ENCODE results near the gene ZNF135.

The ZNF135 gene

DNA sequence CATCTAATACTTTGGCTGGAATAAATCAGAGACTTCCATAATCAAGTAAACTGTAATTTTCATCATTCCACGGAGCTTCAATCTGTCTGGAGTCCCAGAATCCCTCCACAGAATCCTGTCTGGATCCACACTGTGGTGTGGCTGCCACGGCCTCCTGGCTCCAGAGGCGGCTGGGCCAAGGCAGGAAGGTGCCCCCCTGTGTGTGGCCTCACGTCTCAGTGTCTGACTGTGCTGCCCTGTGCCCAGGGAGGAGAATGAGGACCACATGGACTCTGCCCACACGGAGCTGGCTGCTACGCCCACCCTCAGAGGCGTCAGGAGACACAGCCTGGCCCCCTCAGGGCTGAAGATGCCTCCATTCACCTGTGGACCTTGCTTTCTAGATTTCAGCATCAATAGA is 12.2 kb upstream of the ZNF135 start:
- DNase-seq (ENCODE audit: low read depth in 3 of 3): no peak

DNA sequence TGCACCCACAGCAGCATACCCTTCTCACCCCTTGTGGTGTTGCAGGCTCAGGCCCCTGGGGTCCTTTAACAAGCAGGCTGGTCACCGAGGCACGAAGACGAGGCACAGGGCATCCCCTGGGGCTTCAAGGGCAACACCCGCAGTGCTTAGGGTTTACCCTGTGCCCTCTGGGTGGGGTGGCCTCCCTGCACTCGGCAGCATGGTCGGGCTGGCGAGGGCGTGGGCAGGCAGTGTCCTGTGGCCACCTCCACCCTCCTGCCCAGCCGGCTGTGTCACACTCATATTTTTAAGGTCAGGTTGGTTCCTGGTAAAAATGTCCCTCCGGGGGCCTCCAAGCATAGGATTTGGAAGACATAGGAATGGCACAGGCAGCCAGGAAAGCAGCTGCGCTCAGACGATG is 11.4 kb upstream of the ZNF135 start:
- DNase-seq (ENCODE audit: low read depth in 3 of 3): no peak

GRCh38 chr19:58052256-58052655 is 6.8 kb upstream of the ZNF135 start:
- DNase-seq (ENCODE audit: low read depth in 3 of 3): no peak

- no peak for DNase-seq (ENCODE audit: low read depth in 3 of 3)
Observed at GRCh38 chr19:58053480-58054156, 5.5 kb upstream of the ZNF135 start.

- no peak for DNase-seq (ENCODE audit: low read depth in 3 of 3)
Observed at GRCh38 chr19:58054901-58055874, 3.9 kb upstream of the ZNF135 start.

DNA sequence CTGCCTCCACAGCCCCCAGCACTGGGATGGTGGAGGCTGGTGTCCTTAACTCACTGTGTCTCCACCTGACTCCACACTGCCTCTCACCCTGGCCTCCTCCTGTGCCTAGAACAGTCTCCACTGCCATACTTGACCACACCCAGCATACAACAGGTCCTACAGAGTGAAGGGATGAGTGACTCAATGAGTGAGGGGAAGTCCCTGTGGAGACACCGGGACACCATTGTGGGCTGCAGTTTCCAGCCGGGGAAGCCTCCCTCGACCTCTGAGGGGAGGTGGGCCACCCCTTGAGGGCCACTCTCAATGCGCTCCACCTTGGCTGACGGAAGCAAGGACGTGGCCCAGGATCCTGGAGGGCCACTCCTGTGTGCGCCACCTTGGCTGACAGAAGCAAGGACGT is 2.8 kb upstream of the ZNF135 start:
- DNase-seq (ENCODE audit: low read depth in 3 of 3): no peak

GRCh38 chr19:58056861-58057260 is 2.2 kb upstream of the ZNF135 start:
- no peak for DNase-seq (ENCODE audit: low read depth in 3 of 3)

DNA sequence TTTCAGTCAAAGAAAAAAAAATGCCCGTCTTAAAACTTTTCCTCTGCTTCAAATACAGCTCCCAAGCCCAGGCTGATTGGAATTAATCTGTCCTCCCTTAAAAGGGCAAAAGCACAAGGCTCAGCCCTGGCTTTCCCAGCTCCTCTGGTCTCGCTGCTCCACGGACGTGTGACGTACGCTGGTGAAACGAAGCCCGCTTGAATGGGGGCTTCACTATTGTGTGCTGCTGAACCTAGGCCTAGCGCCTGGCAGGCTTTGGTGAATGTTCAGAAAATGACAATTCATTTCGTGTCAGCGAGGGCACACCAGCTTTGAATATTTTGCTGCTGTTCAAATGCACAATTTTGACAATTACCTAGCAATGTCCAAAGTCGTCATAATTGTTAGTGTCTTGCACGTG is 615 bp upstream of the ZNF135 start:
- no peak for DNase-seq (ENCODE audit: low read depth in 3 of 3)

GRCh38 chr19:58059671-58060078 is 593 bp downstream of the ZNF135 start:
- DNase-seq (ENCODE audit: low read depth in 3 of 3): no peak

- DNase-seq (ENCODE audit: low read depth in 3 of 3): no peak
Observed at GRCh38 chr19:58060231-58060630, 1.1 kb downstream of the ZNF135 start.

DNA sequence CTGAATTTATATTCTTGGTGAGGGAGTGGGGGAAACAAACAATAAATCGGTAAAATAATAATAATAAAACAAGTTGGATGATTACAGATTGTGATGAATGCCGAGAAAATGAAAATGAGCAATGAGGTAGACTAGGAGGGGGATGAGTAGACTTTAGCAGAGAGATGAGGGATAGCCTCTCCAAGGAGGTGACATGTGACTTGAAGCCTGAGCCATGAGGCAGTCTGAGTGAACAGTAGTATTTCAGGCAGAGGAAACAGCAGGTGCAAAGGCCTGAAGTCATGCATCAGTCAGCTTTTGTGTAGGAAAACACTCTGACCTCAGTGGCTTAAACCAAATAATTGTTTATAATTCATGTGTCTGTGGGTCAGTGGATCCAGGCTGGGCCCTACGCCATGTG is 4.6 kb downstream of the ZNF135 start:
- no peak for DNase-seq (ENCODE audit: low read depth in 3 of 3)

- no peak for DNase-seq (ENCODE audit: low read depth in 3 of 3)
Observed at GRCh38 chr19:58067240-58067912, 8.3 kb downstream of the ZNF135 start.

GRCh38 chr19:58079792-58080191 is 20.7 kb downstream of the ZNF135 start:
- DNase-seq (ENCODE audit: low read depth in 3 of 3): no peak

DNA sequence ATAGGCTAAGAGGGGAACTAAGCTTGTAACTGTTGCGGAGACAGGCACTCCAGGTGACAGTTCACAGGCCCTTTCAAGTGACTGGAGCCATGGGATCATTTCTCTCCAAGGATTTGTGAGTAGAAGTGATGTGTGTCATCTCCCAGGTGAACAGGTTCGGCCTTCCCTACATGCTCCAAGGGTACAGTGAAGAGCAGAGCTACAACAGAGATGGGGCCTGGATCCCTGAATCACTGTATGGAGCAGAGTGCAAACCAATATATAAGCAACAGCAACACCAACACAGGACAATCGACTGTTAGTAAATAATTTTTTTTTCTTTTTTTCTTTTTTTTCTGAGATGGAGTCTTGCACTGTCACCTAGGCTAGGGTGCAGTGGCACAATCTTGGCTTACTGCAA is 23.9 kb downstream of the ZNF135 start:
- no peak for DNase-seq (ENCODE audit: low read depth in 3 of 3)

- no peak for DNase-seq (ENCODE audit: low read depth in 3 of 3)
Observed at GRCh38 chr19:58084596-58085347, 25.7 kb downstream of the ZNF135 start.

DNA sequence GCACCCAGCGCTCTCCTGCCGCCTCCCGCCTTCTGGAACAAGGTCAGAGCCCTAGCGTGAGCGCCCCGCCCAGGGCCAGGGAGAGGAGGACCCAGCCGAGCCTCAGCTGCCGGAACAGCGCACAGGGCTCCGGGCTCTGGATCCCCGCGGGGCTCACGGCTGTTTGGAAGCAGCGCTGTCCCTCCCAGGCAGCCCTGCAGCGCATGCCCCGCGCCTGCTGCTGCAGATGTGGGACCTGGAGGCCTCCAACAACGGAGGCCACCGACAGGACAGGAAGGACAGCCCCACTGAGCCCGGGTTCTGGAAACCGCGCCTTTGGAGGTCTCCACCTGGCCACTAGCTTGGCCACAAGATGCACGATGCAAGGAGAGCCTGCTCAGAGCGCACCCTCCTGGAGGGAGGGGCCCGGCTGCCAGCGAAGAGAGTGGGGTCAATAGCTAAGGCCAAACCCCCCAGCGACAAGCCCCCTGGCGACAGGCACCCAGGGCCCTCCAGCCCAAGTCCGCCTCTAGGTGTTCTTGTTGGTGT is 26.3 kb downstream of the ZNF135 start:
- no peak for DNase-seq (ENCODE audit: low read depth in 3 of 3)

DNA sequence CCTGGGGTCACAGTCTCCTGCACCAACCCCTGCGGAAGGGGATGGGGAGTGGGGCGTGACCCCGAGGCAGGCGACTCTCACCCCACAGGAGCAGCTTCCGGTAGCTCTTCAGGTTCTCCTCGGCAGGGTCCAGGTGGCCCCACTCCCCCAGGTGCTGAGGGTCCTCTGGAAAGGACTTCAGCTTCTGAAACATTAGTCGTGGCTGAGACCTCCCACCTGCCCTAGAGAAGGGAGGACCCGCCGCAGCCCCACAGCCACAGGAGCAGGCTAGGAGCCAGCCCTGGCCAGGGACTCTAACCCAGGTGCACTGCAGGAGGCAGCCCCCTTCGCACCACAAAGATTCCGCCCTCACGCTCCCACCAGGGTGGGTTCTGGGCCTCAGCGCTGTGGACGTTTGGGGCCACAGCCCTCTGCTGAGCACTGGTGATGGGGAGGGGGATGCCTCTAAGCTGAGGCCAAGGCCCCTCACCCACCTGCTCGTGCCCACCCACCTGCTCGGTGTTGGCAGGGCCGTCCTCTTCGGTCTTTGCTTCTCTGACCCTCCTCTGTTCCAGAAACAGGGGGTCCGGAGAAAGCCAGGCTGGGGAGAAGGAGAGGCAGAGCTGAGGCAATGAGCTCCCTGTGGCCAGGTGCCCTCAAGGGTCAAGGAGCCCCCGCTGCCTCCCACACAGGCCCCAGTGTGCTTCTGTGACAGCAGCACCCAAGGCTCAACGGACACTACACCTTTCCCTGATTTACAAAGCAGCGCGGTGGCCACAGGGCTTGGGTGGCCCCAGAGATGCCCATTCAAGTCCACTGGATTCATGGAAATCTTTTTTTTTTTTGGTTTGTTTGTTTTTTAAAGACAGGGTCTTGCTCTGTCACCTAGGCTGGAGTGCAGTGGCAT is 28.0 kb downstream of the ZNF135 start:
- DNase-seq (ENCODE audit: low read depth in 3 of 3): no peak

DNA sequence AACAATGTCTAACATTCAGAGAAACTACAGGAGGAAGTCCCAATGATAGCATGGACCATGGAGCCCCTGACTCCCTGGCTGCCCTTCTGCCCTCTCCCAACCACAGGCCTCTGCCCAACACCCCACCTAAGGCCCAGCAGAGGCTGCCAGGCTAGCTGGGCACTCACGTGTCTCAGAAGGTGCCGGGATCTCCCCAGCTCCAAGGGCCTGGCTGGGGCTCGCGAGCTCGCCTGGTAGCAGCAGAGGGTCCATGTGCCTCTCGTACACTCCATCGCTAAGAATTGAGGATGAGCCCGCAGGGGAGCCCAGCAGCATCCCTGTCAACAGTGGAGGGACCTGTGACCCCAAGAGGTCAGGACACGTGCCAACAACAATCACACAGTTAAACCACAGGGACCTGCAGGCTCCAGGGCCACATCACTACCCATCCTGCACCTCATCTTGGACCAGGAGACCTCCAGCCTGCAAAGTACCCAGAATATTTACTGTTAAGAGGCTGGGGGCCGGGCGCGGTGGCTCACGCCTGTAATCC is 29.5 kb downstream of the ZNF135 start:
- DNase-seq (ENCODE audit: low read depth in 3 of 3): no peak

GRCh38 chr19:58089846-58090245 is 30.8 kb downstream of the ZNF135 start:
- no peak for DNase-seq (ENCODE audit: low read depth in 3 of 3)

All from stimulated activated CD4-positive, alpha-beta T cell treated with anti-CD3 and anti-CD28 coated beads, TNF-alpha, amount 100 ng/mL, for 4 hours (primary cell).